Esophagus squamous epithelium (tissue), 5 donors: ENCODE data around the gene GPRIN2. TPM values are rescaled to one million over a fixed set of nuclear protein-coding genes. Genes with fewer than 3 reads are reported as not detected.

Experiments used
- DNase-seq: peaks from one replicate; lab custom pipeline; 2025; lab: John Stamatoyannopoulos, UW
- H3K27ac ChIP-seq, 4 donors: fragments of 200-600 bp; sonication (generic); one replicate each; pipeline ENCODE4 v1.5.1; 2016 to 2019; ENCODE audit warnings: mild to moderate bottlenecking in 1 of 4
- H3K27me3 ChIP-seq, 4 donors: fragments of 200-600 bp; sonication (generic); 1 replicate in 3 of 4; 2 replicates in 1 of 4; pipeline versions ENCODE4 v1.5.1 to v1.6.0; 2017 to 2021; ENCODE audit warnings: antibody characterized with exemption in 1 of 4
- H3K36me3 ChIP-seq, 3 donors: fragments of 200-600 bp; sonication (generic); one replicate each; pipeline ENCODE4 v1.5.1; 2016 to 2019
- H3K4me1 ChIP-seq, 3 donors: fragments of 200-600 bp; sonication (generic); one replicate each; pipeline ENCODE4 v1.5.1; 2017 to 2019
- H3K4me3 ChIP-seq, 4 donors: fragments of 200-600 bp; sonication (generic); 1 replicate in 3 of 4; 2 replicates in 1 of 4; pipeline ENCODE4 v1.5.1; 2016 to 2019; ENCODE audit warnings: mild to moderate bottlenecking in 2 of 4, moderate library complexity in 1 of 4
- H3K9me3 ChIP-seq, 3 donors: fragments of 200-600 bp; sonication (generic); one replicate each; pipeline ENCODE4 v1.5.1; 2016 to 2019
- CTCF ChIP-seq, 6 experiments: fragments of 450-650 bp in 4 of 6; fragments of 200-600 bp in 2 of 6; sonication (generic) in 2 of 6; IDR thresholded peaks; one replicate each; pipeline ENCODE4 v1.5.1; 2016 to 2019; ENCODE audit warnings: antibody characterized with exemption in 6 of 6, mild to moderate bottlenecking in 4 of 6, moderate library complexity in 4 of 6
- POLR2A ChIP-seq, 4 donors: fragments of 450-650 bp; IDR thresholded peaks; one replicate each; pipeline ENCODE4 v1.6.1; 2017; ENCODE audit warnings: antibody characterized with exemption in 4 of 4, mild to moderate bottlenecking in 4 of 4, moderate library complexity in 3 of 4
- WGBS, 2 donors: methylation state at CpG; one replicate each; pipeline ENCODE4 v1.1.5; 2018; 5-methylcytosine and 5-hydroxymethylcytosine counted together
- intact Hi-C: fragments of 100-400 bp; cut with DNase I; formaldehyde crosslinking; loops from one replicate; pipeline ENCODE4 v1.15.0; 2022
- total RNA-seq, 4 donors: library from RNA; depleted of rRNA; stranded (reverse); fragments of >200 nt; gene quantifications; one replicate each; pipeline ENCODE4 v1.1.0, GENCODE V29; 2016
- donor health status: DM: yes; HTN: yes; CAD: no.

Gene GPRIN2
- total RNA-seq, 4 donors from 2014 or later = 7.6 to 8.3 (median 8.1) TPM

- H3K27ac ChIP-seq = peak overlapping the region; percentile 46 to 84 (median 74)
- 31 to 34% methylated on average over 8 of the region's 8 CpGs for WGBS, 2 donors
- H3K4me3 ChIP-seq = peak overlapping the region in 1 of 4 donors; percentile 4
- no peak for DNase-seq
- intact Hi-C loops = no loop called here
- H3K36me3 ChIP-seq = no peaks in the 10 kb centered on the region
- peaks cover 17 to 51% (median 17%) of the 10 kb centered on the region in 3 donors for H3K4me1 ChIP-seq
- no peaks in the 10 kb centered on the region for H3K9me3 ChIP-seq
- H3K27me3 ChIP-seq = no peaks in the 10 kb centered on the region
- no peak for TF ChIP-seq POLR2A (IDR thresholded peaks at IDR 0.05)
- no peak for TF ChIP-seq CTCF (IDR thresholded peaks at IDR 0.05)
Measured at GRCh38 chr10:46523962-46524471, 32.4 kb downstream of the GPRIN2 start.

- peak overlapping the region in 1 of 4 donors; percentile 4 for H3K4me3 ChIP-seq
- H3K27me3 ChIP-seq = no peaks in the 10 kb centered on the region
- H3K9me3 ChIP-seq = no peaks in the 10 kb centered on the region
- WGBS, 2 donors = 34 to 42% methylated on average over 10 to 11 of the region's 12 CpGs
- intact Hi-C loops = no loop called here
- peaks cover 17 to 51% (median 17%) of the 10 kb centered on the region in 3 donors for H3K4me1 ChIP-seq
- no peak for DNase-seq
- H3K36me3 ChIP-seq = no peaks in the 10 kb centered on the region
- peak overlapping the region; percentile 46 to 84 (median 74) for H3K27ac ChIP-seq
- TF ChIP-seq CTCF (IDR thresholded peaks at IDR 0.05) (no peak), POLR2A (IDR thresholded peaks at IDR 0.05) (no peak)
Measured at GRCh38 chr10:46523119-46523961, 33.1 kb downstream of the GPRIN2 start.

GRCh38 chr10:46522295-46523118 is 34.0 kb downstream of the GPRIN2 start:
- TF ChIP-seq CTCF (IDR thresholded peaks at IDR 0.05) (no peak), POLR2A (IDR thresholded peaks at IDR 0.05) (no peak)
- H3K27me3 ChIP-seq = no peaks in the 10 kb centered on the region
- intact Hi-C loops = no loop called here
- H3K36me3 ChIP-seq = no peaks in the 10 kb centered on the region
- no peak for DNase-seq
- WGBS, 2 donors = 86 to 87% methylated on average over 10 of the region's 10 CpGs
- no peak overlapping the region for H3K27ac ChIP-seq
- H3K4me1 ChIP-seq = peaks cover 17 to 51% (median 17%) of the 10 kb centered on the region in 3 donors
- H3K4me3 ChIP-seq = no peak overlapping the region
- H3K9me3 ChIP-seq = no peaks in the 10 kb centered on the region

GRCh38 chr10:46520941-46521340 is 35.5 kb downstream of the GPRIN2 start:
- WGBS, 2 donors = 29 to 33% methylated on average over 5 of the region's 5 CpGs
- no peak for DNase-seq
- intact Hi-C loops = no loop called here

More at GRCh38 chr10:46520941-46521340, 35.5 kb downstream of the GPRIN2 start:
- H3K27ac ChIP-seq = no peak overlapping the region
- TF ChIP-seq CTCF (IDR thresholded peaks at IDR 0.05) (no peak), POLR2A (IDR thresholded peaks at IDR 0.05) (no peak)
- H3K4me3 ChIP-seq = no peak overlapping the region
- peaks cover 0 to under 1% (median 0%) of the 10 kb centered on the region in 4 donors for H3K27me3 ChIP-seq
- H3K36me3 ChIP-seq = no peaks in the 10 kb centered on the region
- H3K4me1 ChIP-seq = peaks cover 17 to 44% (median 17%) of the 10 kb centered on the region in 3 donors
- H3K9me3 ChIP-seq = no peaks in the 10 kb centered on the region
